ENCODE measurements around the gene RETREG3. TPM values are rescaled to one million over a fixed set of nuclear protein-coding genes. Genes with fewer than 3 reads are reported as not detected.
A peak's percentile ranks its signal among the peaks of the same experiment; 100 is the strongest.

RETREG3 gene
- total and polyA plus RNA-seq, 9 of the 15 experiments (the other 6 are each of a cell fraction or from before 2014, with no cell fraction given), result 4.1 to 39.0 (median 16.9) TPM

DNA sequence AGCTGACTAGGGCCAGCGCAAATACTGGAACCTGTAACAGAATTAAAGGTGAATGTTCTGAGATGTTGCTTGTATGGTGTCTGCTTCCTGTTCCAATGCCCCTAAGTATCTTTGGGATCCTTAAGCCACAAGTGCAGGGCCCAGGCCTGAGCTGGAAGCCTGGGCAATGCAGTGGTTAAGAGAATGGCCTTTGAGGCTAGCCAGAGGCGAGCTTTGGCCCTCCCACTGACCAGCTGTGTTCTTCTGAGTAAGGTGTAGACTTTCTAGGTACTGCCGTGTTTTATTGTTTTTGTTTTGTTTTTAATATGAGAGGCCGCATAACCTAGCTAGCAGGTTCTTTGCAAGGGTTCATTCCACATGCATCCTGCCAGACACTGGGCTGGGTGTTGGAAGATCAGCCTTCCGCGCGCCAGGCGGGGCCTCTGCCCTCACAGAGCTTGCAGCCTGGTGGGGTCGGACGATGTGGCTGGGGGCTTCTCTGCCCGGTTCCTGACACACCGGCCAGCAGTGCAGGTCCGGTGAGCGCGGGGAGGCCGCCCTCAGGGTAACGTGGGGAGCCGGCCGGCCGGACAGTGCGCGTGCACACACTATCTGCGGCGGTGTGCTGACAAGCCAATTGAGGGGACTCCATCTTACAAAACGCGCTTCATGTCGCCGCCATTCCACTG is 42.8 kb downstream of the RETREG3 start (continued):
- TF ChIP-seq FOXM1 (IDR thresholded peaks at IDR 0.05; ENCODE audit: low read depth), result no peak
- no peak for TF ChIP-seq FOXM1 (CRISPR knock-in tag; IDR thresholded peaks at IDR 0.05; ENCODE audit: low read depth)
- no peak for TF ChIP-seq SIX5 (IDR thresholded peaks at IDR 0.05; ENCODE audit: borderline replicate concordance in 1 of 2, insufficient read depth in 1 of 2, low read depth in 1 of 2, low read length in 2 of 2)
- TF ChIP-seq DDX20 (tag; IDR thresholded peaks at IDR 0.05; ENCODE audit: low read depth), result no peak
- TF ChIP-seq ZNF311 (CRISPR knock-in tag; IDR thresholded peaks at IDR 0.05), result peak; percentile 63; the same call in 1 of the 2 replicates
- TF ChIP-seq SMARCB1 (IDR thresholded peaks at IDR 0.05; ENCODE audit: insufficient read length, low read depth), result no peak
- TF ChIP-seq POLR2B (IDR thresholded peaks at IDR 0.05; ENCODE audit: low read depth, partially characterized antibody), result no peak
- TF ChIP-seq PTBP1 (IDR thresholded peaks at IDR 0.05; ENCODE audit: low read depth, low read length), result 0 out of 2 replicates have a peak, but pooled peaks have one; percentile 17
- TF ChIP-seq, protein P1, sequence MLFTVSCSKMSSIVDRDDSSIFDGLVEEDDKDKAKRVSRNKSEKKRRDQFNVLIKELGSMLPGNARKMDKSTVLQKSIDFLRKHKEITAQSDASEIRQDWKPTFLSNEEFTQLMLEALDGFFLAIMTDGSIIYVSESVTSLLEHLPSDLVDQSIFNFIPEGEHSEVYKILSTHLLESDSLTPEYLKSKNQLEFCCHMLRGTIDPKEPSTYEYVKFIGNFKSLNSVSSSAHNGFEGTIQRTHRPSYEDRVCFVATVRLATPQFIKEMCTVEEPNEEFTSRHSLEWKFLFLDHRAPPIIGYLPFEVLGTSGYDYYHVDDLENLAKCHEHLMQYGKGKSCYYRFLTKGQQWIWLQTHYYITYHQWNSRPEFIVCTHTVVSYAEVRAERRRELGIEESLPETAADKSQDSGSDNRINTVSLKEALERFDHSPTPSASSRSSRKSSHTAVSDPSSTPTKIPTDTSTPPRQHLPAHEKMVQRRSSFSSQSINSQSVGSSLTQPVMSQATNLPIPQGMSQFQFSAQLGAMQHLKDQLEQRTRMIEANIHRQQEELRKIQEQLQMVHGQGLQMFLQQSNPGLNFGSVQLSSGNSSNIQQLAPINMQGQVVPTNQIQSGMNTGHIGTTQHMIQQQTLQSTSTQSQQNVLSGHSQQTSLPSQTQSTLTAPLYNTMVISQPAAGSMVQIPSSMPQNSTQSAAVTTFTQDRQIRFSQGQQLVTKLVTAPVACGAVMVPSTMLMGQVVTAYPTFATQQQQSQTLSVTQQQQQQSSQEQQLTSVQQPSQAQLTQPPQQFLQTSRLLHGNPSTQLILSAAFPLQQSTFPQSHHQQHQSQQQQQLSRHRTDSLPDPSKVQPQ (CRISPR knock-in tag; IDR thresholded peaks at IDR 0.05; ENCODE audit: borderline replicate concordance), result 0 out of 2 replicates have a peak, but pooled peaks have one; percentile 34
- no peak for TF ChIP-seq TAF9B (IDR thresholded peaks at IDR 0.05; ENCODE audit: partially characterized antibody)
- 0 out of 2 replicates have a peak, but pooled peaks have one; percentile 19 for TF ChIP-seq ZNF12 (CRISPR knock-in tag; IDR thresholded peaks at IDR 0.05)
- peak; percentile 67; the same call in 1 of the 2 replicates for TF ChIP-seq ZNF586 (CRISPR knock-in tag; conservative IDR thresholded peaks at IDR 0.05)
- TF ChIP-seq ZBTB17 (CRISPR knock-in tag; IDR thresholded peaks at IDR 0.05), result peak; percentile 46; the same call in 1 of the 2 replicates
- no peak for TF ChIP-seq NR2C1 (IDR thresholded peaks at IDR 0.05)
- TF ChIP-seq NR2C1 (tag; IDR thresholded peaks at IDR 0.05), result peak; percentile 18; the same call in 1 of the 2 replicates
- TF ChIP-seq PCBP1 (IDR thresholded peaks at IDR 0.05; ENCODE audit: low read depth, low read length, poor library complexity, severe bottlenecking), result peak; percentile 8
- TF ChIP-seq SMAD4 (CRISPR knock-in tag; conservative IDR thresholded peaks at IDR 0.05), result 0 out of 2 replicates have a peak, but pooled peaks have one; percentile 77
- no peak for TF ChIP-seq EZH2 (IDR thresholded peaks at IDR 0.05; ENCODE audit: borderline replicate concordance, low read depth, low read length)
- TF ChIP-seq, protein P2, sequence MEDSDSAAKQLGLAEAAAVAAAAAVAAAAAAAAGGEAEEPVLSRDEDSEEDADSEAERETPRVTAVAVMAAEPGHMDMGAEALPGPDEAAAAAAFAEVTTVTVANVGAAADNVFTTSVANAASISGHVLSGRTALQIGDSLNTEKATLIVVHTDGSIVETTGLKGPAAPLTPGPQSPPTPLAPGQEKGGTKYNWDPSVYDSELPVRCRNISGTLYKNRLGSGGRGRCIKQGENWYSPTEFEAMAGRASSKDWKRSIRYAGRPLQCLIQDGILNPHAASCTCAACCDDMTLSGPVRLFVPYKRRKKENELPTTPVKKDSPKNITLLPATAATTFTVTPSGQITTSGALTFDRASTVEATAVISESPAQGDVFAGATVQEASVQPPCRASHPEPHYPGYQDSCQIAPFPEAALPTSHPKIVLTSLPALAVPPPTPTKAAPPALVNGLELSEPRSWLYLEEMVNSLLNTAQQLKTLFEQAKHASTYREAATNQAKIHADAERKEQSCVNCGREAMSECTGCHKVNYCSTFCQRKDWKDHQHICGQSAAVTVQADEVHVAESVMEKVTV (CRISPR knock-in tag; IDR thresholded peaks at IDR 0.05), result no peak
- TF ChIP-seq MIER1 (IDR thresholded peaks at IDR 0.05; ENCODE audit: low read depth), result peak; percentile 65; the same call in 1 of the 2 replicates
- TF ChIP-seq PHB (CRISPR knock-in tag; IDR thresholded peaks at IDR 0.05), result peak; percentile 51; the same call in 1 of the 2 replicates
- peak; percentile 57 for TF ChIP-seq DMBX1 (CRISPR knock-in tag; IDR thresholded peaks at IDR 0.05; ENCODE audit: borderline replicate concordance)
- TF ChIP-seq SMC3 (conservative IDR thresholded peaks at IDR 0.05; ENCODE audit: insufficient read depth, low read depth, low read length), result no peak
- no peak for TF ChIP-seq ZKSCAN3 (CRISPR knock-in tag; IDR thresholded peaks at IDR 0.05)
- no peak for TF ChIP-seq FOXJ2 (tag; IDR thresholded peaks at IDR 0.05)
- TF ChIP-seq POLR2A (conservative IDR thresholded peaks at IDR 0.05), result peak; percentile 68; the same call in 1 of the 2 replicates
